A673 (cell line): ENCODE results near the gene HCAR1. TPM values are rescaled to one million over a fixed set of nuclear protein-coding genes. Genes with fewer than 3 reads are reported as not detected.

ENCODE experiments used
- BruUV-seq: library from RNA; stranded (reverse); fragments of 400-500 nt; replicated peaks from 2 replicates; lab custom pipeline; 2021; lab: Mats Ljungman, UMichigan
- CTCF ChIA-PET: fragments of 300-600 bp; sonication (Branson Sonifier 250); formaldehyde crosslinking; loops from one replicate; lab custom pipeline; 2022; ENCODE audit warnings: antibody characterized with exemption; lab: Charles Lee
- POLR2A ChIA-PET: fragments of 300-600 bp; sonication (Branson Sonifier 250); formaldehyde crosslinking; loops from one replicate; lab custom pipeline; 2022; ENCODE audit warnings: antibody characterized with exemption; ENCODE audit not compliant: low non-redundant PET; lab: Charles Lee
- DNase-seq: peaks from one replicate; pipeline ENCODE4 v3.0.0-alpha.2; 2015; ENCODE audit warnings: low spot score
- H3K27ac ChIP-seq: fragments of 200-600 bp; sonication (generic); 2 replicates; pipeline ENCODE4 v1.5.1; 2016; ENCODE audit warnings: mixed run types, low read depth, mild to moderate bottlenecking, mixed read lengths, antibody characterized with exemption, low read length; ENCODE audit not compliant: poor library complexity, severe bottlenecking
- H3K27me3 ChIP-seq: fragments of 200-600 bp; sonication (generic); replicated peaks from 2 replicates; pipeline ENCODE4 v1.6.1; 2017; ENCODE audit warnings: mixed run types, low read depth, mild to moderate bottlenecking, mixed read lengths, antibody characterized with exemption, low read length; ENCODE audit not compliant: insufficient read depth, poor library complexity
- H3K36me3 ChIP-seq: fragments of 200-600 bp; sonication (generic); 2 replicates; pipeline ENCODE4 v1.6.1; 2016; ENCODE audit warnings: mixed run types, mild to moderate bottlenecking, mixed read lengths, antibody characterized with exemption, low read length; ENCODE audit not compliant: insufficient read depth, poor library complexity, severe bottlenecking
- H3K4me1 ChIP-seq: fragments of 200-600 bp; sonication (generic); 2 replicates; pipeline ENCODE4 v1.6.1; 2017; ENCODE audit warnings: mixed run types, mild to moderate bottlenecking, mixed read lengths, antibody characterized with exemption, low read length; ENCODE audit not compliant: insufficient read depth, poor library complexity, severe bottlenecking
- H3K4me3 ChIP-seq: fragments of 200-600 bp; sonication (generic); 2 replicates; pipeline ENCODE4 v1.5.1; 2016; ENCODE audit warnings: low read depth, mixed run types, mild to moderate bottlenecking, mixed read lengths, low read length; ENCODE audit not compliant: poor library complexity, severe bottlenecking
- H3K9me3 ChIP-seq: fragments of 200-600 bp; sonication (generic); 2 replicates; pipeline ENCODE4 v1.6.1; 2016; ENCODE audit warnings: mixed run types, low read depth, mild to moderate bottlenecking, mixed read lengths, antibody characterized with exemption, low read length; ENCODE audit not compliant: poor library complexity, severe bottlenecking
- CTCF ChIP-seq: fragments of 300-800, 200-600 bp; sonication (generic); conservative IDR thresholded peaks from 2 replicates; pipeline ENCODE4 v1.5.1; 2017; ENCODE audit warnings: low read depth, mild to moderate bottlenecking, antibody characterized with exemption, low read length, moderate library complexity, mixed read lengths
- EZH2 ChIP-seq: fragments of 200-600 bp; sonication (generic); IDR thresholded peaks from 2 replicates; pipeline ENCODE4 v1.6.1; 2017; ENCODE audit warnings: borderline replicate concordance, low read depth, mild to moderate bottlenecking, mixed read lengths, antibody characterized with exemption, low read length; ENCODE audit not compliant: poor library complexity, severe bottlenecking
- intact Hi-C: fragments of 100-400 bp; cut with micrococcal nuclease; formaldehyde crosslinking; loops from one replicate; pipeline ENCODE4 v1.10.0; 2022; ENCODE audit not compliant: unreplicated experiment
- total RNA-seq: library from RNA; stranded (reverse); gene quantifications from 2 replicates; pipeline ENCODE4 v1.2.3, GENCODE V29; 2021

HCAR1 gene
- total RNA-seq, 1 experiment from 2014 or later = 1.9 TPM

DNA sequence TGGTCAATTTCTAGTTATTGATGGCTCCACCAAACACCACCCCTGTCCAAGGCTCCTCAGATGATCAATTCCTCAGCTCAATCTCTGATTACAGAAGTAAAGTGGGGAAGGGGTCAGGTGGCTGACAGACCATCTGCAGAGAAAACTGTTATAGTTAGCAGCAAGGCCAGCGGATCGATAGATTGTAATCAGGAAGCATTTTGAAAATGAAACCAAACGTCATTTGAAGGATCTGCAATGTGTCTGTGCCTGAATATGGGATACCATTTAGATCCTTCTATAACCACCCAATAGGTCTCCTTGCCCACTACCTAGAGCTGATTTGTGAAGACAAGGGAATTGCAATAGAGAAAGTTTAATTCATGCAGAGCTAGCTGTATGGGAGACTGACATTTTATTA, 39.1 kb downstream of the HCAR1 start:
- intact Hi-C loops = no loop called here
- CTCF ChIA-PET = no interaction called here
- DNase-seq = no peak
- H3K27ac ChIP-seq = no peak overlapping the region
- POLR2A ChIA-PET = interaction anchor here (0.6 kb wide), 1 partner anchor 824 kb away, joined by 11 read pairs; no protein-coding TSS in a partner anchor
- no TSS peak for BruUV-seq
- no peaks in the 10 kb centered on the region for H3K36me3 ChIP-seq
- H3K27me3 ChIP-seq = no peaks in the 10 kb centered on the region
- no peak for TF ChIP-seq EZH2
- H3K4me3 ChIP-seq = no peak overlapping the region
- H3K9me3 ChIP-seq = no peaks in the 10 kb centered on the region
- H3K4me1 ChIP-seq = no peaks in the 10 kb centered on the region

GRCh38 chr12:122688291-122688690, 42.4 kb downstream of the HCAR1 start:
- no peak for DNase-seq
- Histone ChIP-seq H3K4me1 (no peaks in the 10 kb centered on the region), H3K9me3 (no peaks in the 10 kb centered on the region), H3K27ac (no peak overlapping the region), H3K36me3 (no peaks in the 10 kb centered on the region), H3K4me3 (no peak overlapping the region), H3K27me3 (no peaks in the 10 kb centered on the region)
- intact Hi-C loops = no loop called here
- ChIA-PET CTCF (no interaction called here), POLR2A (no interaction called here)
- no TSS peak for BruUV-seq
- TF ChIP-seq EZH2 (no peak), CTCF (no peak)

DNA sequence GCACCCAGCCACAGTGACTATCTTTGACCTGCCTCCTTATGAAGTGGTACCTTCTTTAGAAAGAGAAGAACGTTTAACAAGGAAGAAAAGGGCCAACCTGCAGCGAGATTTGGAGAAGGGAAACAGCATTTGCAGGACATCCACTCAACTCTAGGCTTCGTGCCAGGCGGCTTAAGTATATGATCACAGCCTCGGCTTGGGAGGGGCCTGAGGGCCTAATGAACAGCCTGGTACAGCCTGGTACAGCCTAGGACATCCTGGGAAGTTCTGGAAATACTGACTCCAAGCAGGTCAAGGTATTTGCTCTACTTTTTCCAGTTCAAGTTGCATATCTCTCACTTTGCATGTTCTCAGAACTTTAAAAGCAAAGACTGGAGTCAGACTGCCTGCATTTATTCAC, 43.6 kb downstream of the HCAR1 start:
- H3K4me1 ChIP-seq = no peaks in the 10 kb centered on the region
- intact Hi-C loops = no loop called here
- no peak overlapping the region for H3K27ac ChIP-seq
- no TSS peak for BruUV-seq
- POLR2A ChIA-PET = no interaction called here
- no peak for DNase-seq
- no peaks in the 10 kb centered on the region for H3K27me3 ChIP-seq
- CTCF ChIA-PET = no interaction called here
- H3K4me3 ChIP-seq = no peak overlapping the region
- TF ChIP-seq CTCF (no peak), EZH2 (no peak)
- H3K36me3 ChIP-seq = no peaks in the 10 kb centered on the region
- H3K9me3 ChIP-seq = no peaks in the 10 kb centered on the region

DNA sequence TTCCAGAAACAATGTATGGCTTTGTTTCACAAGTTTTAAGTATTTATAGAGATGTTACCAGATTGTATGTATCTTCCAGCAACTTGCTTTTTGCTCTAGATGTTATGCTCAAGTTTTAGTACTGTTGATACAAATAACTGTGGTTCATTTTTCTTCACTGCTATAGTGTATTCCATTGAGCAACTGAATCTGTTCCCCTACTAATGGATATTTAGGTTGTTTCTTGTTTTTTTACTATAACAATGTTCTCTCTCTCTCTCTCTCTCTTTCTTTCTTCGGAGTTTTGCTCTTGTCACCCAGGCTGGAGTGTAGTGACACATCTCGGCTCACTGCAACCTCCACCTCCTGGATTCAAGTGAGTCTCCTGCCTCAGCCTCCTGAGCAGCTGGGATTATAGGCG, 44.1 kb downstream of the HCAR1 start:
- ChIA-PET CTCF (no interaction called here), POLR2A (no interaction called here)
- Histone ChIP-seq H3K27ac (no peak overlapping the region), H3K9me3 (no peaks in the 10 kb centered on the region), H3K36me3 (no peaks in the 10 kb centered on the region), H3K4me1 (no peaks in the 10 kb centered on the region), H3K27me3 (no peaks in the 10 kb centered on the region), H3K4me3 (no peak overlapping the region)
- TF ChIP-seq EZH2 (no peak), CTCF (no peak)
- DNase-seq = no peak
- intact Hi-C loops = no loop called here
- no TSS peak for BruUV-seq
